Measurements from ENCODE around the gene GALNTL6.
"Not testable (repeated sequence)": the region's sequence is repeated elsewhere in the genome, so short reads cannot be mapped to it uniquely, and the experiment has no call there.

Gene GALNTL6

GRCh38 chr4:172963498-172964294, 1150.5 kb downstream of the GALNTL6 start:
- in situ Hi-C loops (cut with MboI; ENCODE audit: low sequenced_read_pairs) = no loop called here

GRCh38 chr4:172970189-172970588, 1157.0 kb downstream of the GALNTL6 start:
- in situ Hi-C loops (cut with MboI; ENCODE audit: low sequenced_read_pairs) = not testable (repeated sequence)

- in situ Hi-C loops (cut with MboI; ENCODE audit: low sequenced_read_pairs) = no loop called here
Observed at GRCh38 chr4:172974586-172974985, 1161.4 kb downstream of the GALNTL6 start.

- in situ Hi-C loops (cut with MboI; ENCODE audit: low sequenced_read_pairs) = no loop called here
Observed at GRCh38 chr4:172975651-172976229, 1162.5 kb downstream of the GALNTL6 start.

- in situ Hi-C loops (cut with MboI; ENCODE audit: low sequenced_read_pairs) = not testable (repeated sequence)
Observed at GRCh38 chr4:172977491-172978041, 1164.4 kb downstream of the GALNTL6 start.

GRCh38 chr4:172978848-172979247, 1165.6 kb downstream of the GALNTL6 start:
- in situ Hi-C loops (cut with MboI; ENCODE audit: low sequenced_read_pairs) = no loop called here

- in situ Hi-C loops (cut with MboI; ENCODE audit: low sequenced_read_pairs) = no loop called here
Observed at GRCh38 chr4:172979332-172979731, 1166.1 kb downstream of the GALNTL6 start.

GRCh38 chr4:172980219-172980618, 1167.0 kb downstream of the GALNTL6 start:
- in situ Hi-C loops (cut with MboI; ENCODE audit: low sequenced_read_pairs) = no loop called here

GRCh38 chr4:172982151-172982590, 1169.0 kb downstream of the GALNTL6 start:
- in situ Hi-C loops (cut with MboI; ENCODE audit: low sequenced_read_pairs) = no loop called here

- in situ Hi-C loops (cut with MboI; ENCODE audit: low sequenced_read_pairs) = no loop called here
Observed at GRCh38 chr4:172983014-172983413, 1169.8 kb downstream of the GALNTL6 start.

- in situ Hi-C loops (cut with MboI; ENCODE audit: low sequenced_read_pairs) = no loop called here
Observed at GRCh38 chr4:172983631-172984030, 1170.4 kb downstream of the GALNTL6 start.

GRCh38 chr4:172985552-172985951, 1172.3 kb downstream of the GALNTL6 start:
- in situ Hi-C loops (cut with MboI; ENCODE audit: low sequenced_read_pairs) = no loop called here

- in situ Hi-C loops (cut with MboI; ENCODE audit: low sequenced_read_pairs) = no loop called here
Observed at GRCh38 chr4:172986114-172986513, 1172.9 kb downstream of the GALNTL6 start.

- in situ Hi-C loops (cut with MboI; ENCODE audit: low sequenced_read_pairs) = no loop called here
Observed at GRCh38 chr4:172989984-172990820, 1177.0 kb downstream of the GALNTL6 start.

GRCh38 chr4:172992648-172993378, 1179.6 kb downstream of the GALNTL6 start:
- in situ Hi-C loops (cut with MboI; ENCODE audit: low sequenced_read_pairs) = no loop called here

- in situ Hi-C loops (cut with MboI; ENCODE audit: low sequenced_read_pairs) = no loop called here
Observed at GRCh38 chr4:172995161-172995560, 1182.0 kb downstream of the GALNTL6 start.

- in situ Hi-C loops (cut with MboI; ENCODE audit: low sequenced_read_pairs) = no loop called here
Observed at GRCh38 chr4:172995704-172996103, 1182.5 kb downstream of the GALNTL6 start.

- in situ Hi-C loops (cut with MboI; ENCODE audit: low sequenced_read_pairs) = no loop called here
Observed at GRCh38 chr4:172996571-172997216, 1183.5 kb downstream of the GALNTL6 start.

GRCh38 chr4:172997217-172997609, 1184.0 kb downstream of the GALNTL6 start:
- in situ Hi-C loops (cut with MboI; ENCODE audit: low sequenced_read_pairs) = no loop called here

- in situ Hi-C loops (cut with MboI; ENCODE audit: low sequenced_read_pairs) = no loop called here
Observed at GRCh38 chr4:172997856-172998255, 1184.7 kb downstream of the GALNTL6 start.

All from HL-60/S4 treated with retinoic acid at 250 ng/mL for 4 days and 3 days (cell line).